ENCODE results near the gene DPYSL5. TPM values are rescaled to one million over a fixed set of nuclear protein-coding genes. Genes with fewer than 3 reads are reported as not detected.

Gene DPYSL5
- total RNA-seq, 2 experiments from 2014 or later, result not detected

DNA sequence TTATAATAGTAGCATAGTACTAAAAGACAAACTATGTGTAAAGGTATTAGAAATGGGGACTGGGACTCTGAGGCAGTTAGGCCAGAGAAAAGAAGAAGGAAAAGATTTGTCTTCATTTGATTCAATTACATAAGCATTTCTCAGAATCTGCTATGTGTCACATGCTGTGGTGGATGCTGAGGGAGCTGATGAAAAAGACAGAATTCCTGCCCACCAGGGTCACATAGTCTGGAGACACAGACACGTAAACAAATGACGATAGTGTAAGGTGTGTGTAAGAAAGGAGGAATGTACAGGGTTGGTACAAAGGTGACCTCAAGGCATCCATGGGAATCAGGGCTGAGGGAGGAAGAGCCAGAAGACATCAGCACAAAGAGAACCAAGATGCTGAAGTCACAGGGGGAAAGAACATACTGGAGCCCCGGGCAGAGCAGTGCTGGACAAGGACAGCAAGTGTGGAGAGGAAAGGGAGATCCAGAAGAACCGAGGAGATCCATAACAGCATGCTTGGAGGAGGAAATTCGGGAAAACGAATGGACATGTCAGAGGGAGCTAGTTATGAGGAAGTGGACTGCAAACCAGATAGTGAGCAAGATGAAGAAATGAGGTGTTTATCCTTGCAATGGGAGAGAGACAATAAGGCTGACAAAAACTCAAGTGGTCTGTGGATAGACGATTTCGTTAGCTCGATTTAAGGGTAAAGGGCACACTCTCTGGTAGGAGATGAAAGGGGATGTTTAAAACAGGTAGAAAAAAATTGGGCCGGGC, 121.3 kb downstream of the DPYSL5 start:
- ChIA-PET CTCF (interaction anchor here (1.1 to 3.2 kb wide), 5 partner anchors 7 to 123 kb away, joined by 3 to 20 read pairs (median 7); no protein-coding TSS in a partner anchor), POLR2A (no interaction called here)
- peak overlapping the region; percentile 67 for H3K4me3 Mint-ChIP-seq
- peaks cover 16% of the 10 kb centered on the region for H3K4me1 Mint-ChIP-seq (ENCODE audit: low read depth)
- no peaks in the 10 kb centered on the region for H3K36me3 Mint-ChIP-seq (ENCODE audit: low read depth)
- intact Hi-C loops (cut with micrococcal nuclease), result no loop called here
- H3K27ac Mint-ChIP-seq, result no peak overlapping the region
- H3K9me3 Mint-ChIP-seq, result no peaks in the 10 kb centered on the region
- no peak for DNase-seq
- TF ChIP-seq, protein P1, sequence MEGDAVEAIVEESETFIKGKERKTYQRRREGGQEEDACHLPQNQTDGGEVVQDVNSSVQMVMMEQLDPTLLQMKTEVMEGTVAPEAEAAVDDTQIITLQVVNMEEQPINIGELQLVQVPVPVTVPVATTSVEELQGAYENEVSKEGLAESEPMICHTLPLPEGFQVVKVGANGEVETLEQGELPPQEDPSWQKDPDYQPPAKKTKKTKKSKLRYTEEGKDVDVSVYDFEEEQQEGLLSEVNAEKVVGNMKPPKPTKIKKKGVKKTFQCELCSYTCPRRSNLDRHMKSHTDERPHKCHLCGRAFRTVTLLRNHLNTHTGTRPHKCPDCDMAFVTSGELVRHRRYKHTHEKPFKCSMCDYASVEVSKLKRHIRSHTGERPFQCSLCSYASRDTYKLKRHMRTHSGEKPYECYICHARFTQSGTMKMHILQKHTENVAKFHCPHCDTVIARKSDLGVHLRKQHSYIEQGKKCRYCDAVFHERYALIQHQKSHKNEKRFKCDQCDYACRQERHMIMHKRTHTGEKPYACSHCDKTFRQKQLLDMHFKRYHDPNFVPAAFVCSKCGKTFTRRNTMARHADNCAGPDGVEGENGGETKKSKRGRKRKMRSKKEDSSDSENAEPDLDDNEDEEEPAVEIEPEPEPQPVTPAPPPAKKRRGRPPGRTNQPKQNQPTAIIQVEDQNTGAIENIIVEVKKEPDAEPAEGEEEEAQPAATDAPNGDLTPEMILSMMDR (IDR thresholded peaks at IDR 0.05), result no peak
- ATAC-seq, result no peak
- peaks cover 16% of the 10 kb centered on the region for H3K27me3 Mint-ChIP-seq

DNA sequence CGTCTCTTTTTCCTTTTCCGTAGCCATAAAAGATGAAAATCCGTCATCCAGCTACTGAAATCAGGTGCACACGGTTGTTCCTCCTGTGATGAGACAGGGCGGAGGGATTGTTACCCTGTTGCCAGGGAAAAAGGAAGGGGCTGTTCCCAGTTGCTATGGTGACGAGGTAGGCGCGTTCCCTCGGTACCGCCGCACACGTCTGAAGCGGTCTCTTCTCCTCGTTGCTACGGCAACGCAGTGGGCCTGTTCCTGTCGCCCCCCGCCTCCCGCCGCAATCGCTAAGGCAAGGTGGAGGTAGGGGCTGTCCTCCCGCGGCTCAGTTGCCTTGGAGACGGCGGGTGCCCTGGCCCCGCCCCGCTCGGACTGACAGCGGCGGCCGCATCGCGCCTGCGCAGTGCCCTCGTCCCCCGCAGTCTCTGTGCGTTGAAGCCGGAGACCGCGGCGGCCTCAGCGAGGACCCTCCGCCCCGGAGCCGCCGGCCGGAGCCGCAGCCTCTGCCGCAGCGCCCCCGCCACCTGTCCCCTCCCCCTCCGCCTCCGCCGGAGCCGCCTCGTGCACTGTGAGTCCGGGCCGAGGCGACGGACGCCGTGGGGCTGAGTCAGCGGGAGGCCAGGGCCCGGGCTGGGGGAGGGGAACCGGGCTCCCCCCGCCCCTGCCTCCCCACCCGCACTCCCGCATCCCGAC, 122.5 kb downstream of the DPYSL5 start, which contains the start of gene MAPRE3:
MAPRE3 (plus strand) TSS at position 394 of the 684 bp plus-strand sequence. CDS start 51,582 bp downstream, outside the sequence.
- Mint-ChIP-seq H3K36me3 (ENCODE audit: low read depth) (no peaks in the 10 kb centered on the region), H3K27me3 (peaks cover 16% of the 10 kb centered on the region), H3K4me3 (peak within 1 kb of the TSS; percentile 74), H3K4me1 (ENCODE audit: low read depth) (peaks cover 16% of the 10 kb centered on the region), H3K27ac (no peak within 1 kb of the TSS), H3K9me3 (no peaks in the 10 kb centered on the region)
- CTCF ChIA-PET, result interaction anchor here (1.1 to 3.2 kb wide), 3 partner anchors 9 to 47 kb away, joined by 3 to 20 read pairs (median 8); no protein-coding TSS in a partner anchor
- POLR2A ChIA-PET, result no interaction called here
- ATAC-seq (peak; percentile 91), DNase-seq (peak; percentile 79)
- TF ChIP-seq, protein P1 (IDR thresholded peaks at IDR 0.05), result no peak
- intact Hi-C loops (cut with micrococcal nuclease), result no loop called here

GRCh38 chr2:26970928-26971627, 123.1 kb downstream of the DPYSL5 start:
- Mint-ChIP-seq H3K36me3 (ENCODE audit: low read depth) (no peaks in the 10 kb centered on the region), H3K27ac (no peak overlapping the region), H3K4me3 (peak overlapping the region; percentile 74), H3K27me3 (peaks cover 16% of the 10 kb centered on the region), H3K4me1 (ENCODE audit: low read depth) (peaks cover 16% of the 10 kb centered on the region), H3K9me3 (no peaks in the 10 kb centered on the region)
- ChIA-PET CTCF (interaction anchor here (1.0 to 3.0 kb wide), 3 partner anchors 9 to 46 kb away, joined by 4 to 18 read pairs (median 5); no protein-coding TSS in a partner anchor), POLR2A (interaction anchor here (0.6 to 0.9 kb wide), 2 partner anchors 19 to 98 kb away, joined by 3 read pairs; no protein-coding TSS in a partner anchor)
- ATAC-seq (peak; percentile 6), DNase-seq (no peak)
- intact Hi-C loops (cut with micrococcal nuclease), result no loop called here
- TF ChIP-seq, protein P1 (IDR thresholded peaks at IDR 0.05), result no peak

DNA sequence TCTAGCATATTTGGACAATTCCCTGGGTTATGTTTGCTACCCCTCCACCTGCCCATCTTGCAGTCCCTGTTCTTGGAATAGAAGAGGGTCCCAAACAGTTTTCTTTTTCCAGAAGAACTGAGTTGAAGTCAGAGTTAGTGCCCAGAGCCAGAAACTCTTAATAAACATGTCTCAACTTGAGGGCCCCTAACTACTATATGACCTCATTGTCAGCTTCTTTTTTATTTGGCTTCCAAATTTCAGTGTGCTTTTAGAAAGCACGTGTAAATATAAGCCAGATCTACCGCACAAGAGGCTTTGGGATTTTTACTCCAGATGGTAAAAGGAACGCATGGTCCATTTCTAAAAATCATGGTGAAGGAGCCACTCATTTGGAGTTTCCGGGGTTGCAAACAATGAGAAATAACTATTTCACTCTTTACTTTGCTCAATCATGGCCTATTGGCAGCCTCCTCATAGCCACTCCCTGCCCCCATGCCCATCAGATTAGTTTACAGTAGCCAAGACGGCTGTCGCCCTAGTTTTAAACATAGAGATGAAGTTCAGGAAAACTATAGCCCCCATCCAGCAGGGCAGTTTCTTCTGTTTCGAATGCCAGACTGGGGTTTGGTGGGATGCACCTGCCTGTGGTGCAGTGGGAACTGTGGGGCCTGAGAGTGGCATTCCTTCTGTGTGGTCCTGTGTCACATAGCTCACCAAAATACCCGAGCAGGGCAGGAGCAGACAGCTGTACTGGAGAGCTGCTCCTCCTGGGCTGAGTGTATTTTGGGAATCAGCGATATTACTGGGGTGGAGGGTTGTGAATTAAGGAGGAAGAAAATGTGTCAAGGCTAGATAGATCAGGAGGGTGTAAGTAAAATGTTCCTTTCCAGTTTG, 124.2 kb downstream of the DPYSL5 start:
- ATAC-seq, result no peak

More for the DNA sequence above, 124.2 kb downstream of the DPYSL5 start:
- Mint-ChIP-seq H3K4me3 (peak overlapping the region; percentile 74), H3K4me1 (ENCODE audit: low read depth) (peaks cover 16% of the 10 kb centered on the region), H3K9me3 (no peaks in the 10 kb centered on the region), H3K27me3 (peaks cover 13% of the 10 kb centered on the region), H3K36me3 (ENCODE audit: low read depth) (no peaks in the 10 kb centered on the region), H3K27ac (no peak overlapping the region)
- ChIA-PET CTCF (interaction anchor here (1.0 to 3.0 kb wide), 5 partner anchors 10 to 126 kb away, joined by 4 to 18 read pairs (median 5); no protein-coding TSS in a partner anchor), POLR2A (no interaction called here)
- intact Hi-C loops (cut with micrococcal nuclease), result no loop called here
- DNase-seq, result no peak
- TF ChIP-seq, protein P1 (IDR thresholded peaks at IDR 0.05), result no peak
